ENCODE results near the gene DPP10.

DNA sequence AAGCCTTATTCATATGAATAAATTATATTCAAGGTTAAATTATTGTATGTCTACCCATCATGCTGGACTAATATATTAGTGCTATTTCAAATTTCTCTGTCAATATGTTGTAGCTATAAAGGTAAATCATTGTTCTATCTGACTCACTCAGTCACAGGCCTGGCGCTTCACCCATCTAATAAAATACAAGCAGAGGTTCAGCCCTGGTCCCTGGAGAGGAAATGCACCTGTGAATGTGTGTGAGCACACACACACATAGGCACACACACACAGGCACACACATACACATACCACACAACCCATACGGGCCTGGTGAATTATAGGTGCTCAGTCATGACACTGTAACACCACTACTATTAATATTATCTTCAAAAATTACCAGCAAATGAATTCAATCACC, 1396.1 kb downstream of the DPP10 start:
- TF ChIP-seq, protein P1, sequence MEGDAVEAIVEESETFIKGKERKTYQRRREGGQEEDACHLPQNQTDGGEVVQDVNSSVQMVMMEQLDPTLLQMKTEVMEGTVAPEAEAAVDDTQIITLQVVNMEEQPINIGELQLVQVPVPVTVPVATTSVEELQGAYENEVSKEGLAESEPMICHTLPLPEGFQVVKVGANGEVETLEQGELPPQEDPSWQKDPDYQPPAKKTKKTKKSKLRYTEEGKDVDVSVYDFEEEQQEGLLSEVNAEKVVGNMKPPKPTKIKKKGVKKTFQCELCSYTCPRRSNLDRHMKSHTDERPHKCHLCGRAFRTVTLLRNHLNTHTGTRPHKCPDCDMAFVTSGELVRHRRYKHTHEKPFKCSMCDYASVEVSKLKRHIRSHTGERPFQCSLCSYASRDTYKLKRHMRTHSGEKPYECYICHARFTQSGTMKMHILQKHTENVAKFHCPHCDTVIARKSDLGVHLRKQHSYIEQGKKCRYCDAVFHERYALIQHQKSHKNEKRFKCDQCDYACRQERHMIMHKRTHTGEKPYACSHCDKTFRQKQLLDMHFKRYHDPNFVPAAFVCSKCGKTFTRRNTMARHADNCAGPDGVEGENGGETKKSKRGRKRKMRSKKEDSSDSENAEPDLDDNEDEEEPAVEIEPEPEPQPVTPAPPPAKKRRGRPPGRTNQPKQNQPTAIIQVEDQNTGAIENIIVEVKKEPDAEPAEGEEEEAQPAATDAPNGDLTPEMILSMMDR (IDR thresholded peaks at IDR 0.05; ENCODE audit: insufficient read depth, low read depth, low read length): no peak
- TF ChIP-seq EZH2 (IDR thresholded peaks at IDR 0.05; ENCODE audit: insufficient read depth, low read length): no peak
